Measurements from ENCODE around the gene CLOCK.

The CLOCK gene

DNA sequence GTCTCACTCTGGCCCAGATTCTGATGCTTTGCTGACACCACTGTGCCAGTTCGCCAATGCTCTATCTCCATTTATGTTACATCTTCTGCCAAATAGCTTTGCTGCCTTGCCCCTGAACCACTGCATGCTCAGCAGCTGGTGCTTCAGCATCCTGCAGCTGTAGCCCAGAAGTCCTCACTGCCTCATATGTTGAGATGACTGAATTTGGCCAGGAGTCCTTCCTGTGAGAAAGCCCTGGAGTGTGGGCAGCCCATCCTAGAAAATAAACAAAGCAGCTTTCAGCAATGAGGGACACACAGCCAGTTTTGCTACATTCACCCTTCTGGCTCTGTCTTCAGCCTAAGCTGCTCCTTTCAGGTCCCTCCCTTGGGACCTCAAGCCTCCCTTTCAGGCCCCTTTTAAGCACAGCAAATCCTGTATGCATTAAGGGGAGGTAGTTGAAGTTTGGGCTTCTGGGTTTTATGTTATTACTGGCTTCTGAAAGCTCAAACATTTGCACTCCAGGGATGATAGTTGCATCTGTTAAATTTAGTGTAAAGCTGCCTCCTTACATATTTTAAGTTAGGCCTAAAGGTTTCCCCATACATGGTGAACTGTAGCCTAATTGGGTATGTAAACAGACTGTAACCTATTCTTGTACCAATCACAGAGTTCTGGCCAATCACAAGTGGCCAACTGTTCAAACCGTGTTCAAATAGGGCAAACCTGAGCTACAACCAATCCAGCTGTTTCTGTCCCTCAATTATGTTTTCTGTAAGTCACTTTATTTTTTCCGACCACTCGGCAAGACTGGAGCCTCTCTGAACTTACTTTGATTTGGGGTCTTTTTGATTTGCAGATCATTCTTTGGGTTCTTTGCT, 153.0 kb downstream of the CLOCK start:
- Histone ChIP-seq H3K27me3 (ENCODE audit: control insufficient read depth, insufficient read depth, low read length) (no peaks in the 10 kb centered on the region), H3K4me1 (ENCODE audit: control insufficient read depth, insufficient read depth, low read length) (no peaks in the 10 kb centered on the region; the same call in 1 of the 2 replicates), H3K9me3 (ENCODE audit: control insufficient read depth, insufficient read depth, low read length) (no peaks in the 10 kb centered on the region), H3K27ac (ENCODE audit: low read length) (no peak overlapping the region), H3K4me3 (ENCODE audit: low read length) (no peak overlapping the region), H3K36me3 (ENCODE audit: control insufficient read depth, insufficient read depth, low read length) (no peaks in the 10 kb centered on the region; the same call in 1 of the 2 replicates)
- no peak for DNase-seq (ENCODE audit: low read depth, low spot score)
- no CpG with 5 or more reads among the region's 4 CpGs for WGBS (ENCODE audit: insufficient coverage, insufficient read length)

DNA sequence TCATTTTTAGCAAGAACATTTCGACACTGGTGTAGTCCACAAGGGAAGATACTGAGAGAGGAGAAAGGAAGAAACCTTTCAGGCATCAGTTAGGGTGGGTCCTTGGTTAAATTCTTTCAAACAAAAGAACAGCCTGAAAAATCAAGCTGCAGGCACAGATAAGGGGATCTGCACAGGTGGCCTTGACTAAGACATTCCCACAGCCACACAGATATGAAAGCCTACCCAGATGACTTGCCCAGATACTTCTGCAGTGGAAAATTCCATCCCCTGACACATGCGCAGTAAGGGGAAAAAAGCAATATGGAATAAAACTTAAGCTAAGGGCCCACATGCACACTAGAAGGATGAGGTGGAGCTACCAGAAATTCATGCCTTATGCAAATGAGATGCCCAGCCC, 159.9 kb downstream of the CLOCK start:
- Histone ChIP-seq H3K36me3 (ENCODE audit: control insufficient read depth, insufficient read depth, low read length) (no peaks in the 10 kb centered on the region), H3K4me1 (ENCODE audit: control insufficient read depth, insufficient read depth, low read length) (no peaks in the 10 kb centered on the region), H3K27ac (ENCODE audit: low read length) (no peak overlapping the region), H3K9me3 (ENCODE audit: control insufficient read depth, insufficient read depth, low read length) (no peaks in the 10 kb centered on the region), H3K4me3 (ENCODE audit: low read length) (no peak overlapping the region), H3K27me3 (ENCODE audit: control insufficient read depth, insufficient read depth, low read length) (no peaks in the 10 kb centered on the region)
- no CpG with 5 or more reads among the region's 2 CpGs for whole genome bisulfite sequencing (ENCODE audit: insufficient coverage, insufficient read length)
- no peak for DNase-seq (ENCODE audit: low read depth, low spot score)

DNA sequence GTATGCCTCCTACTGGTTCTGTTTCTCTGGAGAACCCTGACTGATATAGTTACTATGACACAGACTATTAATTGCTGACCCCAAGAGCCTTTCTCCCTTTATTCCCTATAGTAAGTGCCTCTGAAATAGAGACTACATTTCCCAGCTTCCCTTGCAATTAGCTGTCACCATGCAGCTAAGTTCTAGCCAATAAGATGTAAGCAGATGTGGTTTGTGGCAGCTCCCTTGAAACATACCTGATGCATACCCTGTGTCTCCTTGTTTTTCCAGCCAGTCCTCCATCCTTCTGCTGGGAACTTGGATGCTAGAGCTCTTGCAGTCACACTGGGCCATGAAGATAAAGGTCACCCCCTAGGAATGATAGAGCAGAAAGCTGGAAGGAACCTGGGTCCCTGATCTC, 160.6 kb downstream of the CLOCK start:
- H3K36me3 ChIP-seq (ENCODE audit: control insufficient read depth, insufficient read depth, low read length): no peaks in the 10 kb centered on the region
- no peak for DNase-seq (ENCODE audit: low read depth, low spot score)
- H3K9me3 ChIP-seq (ENCODE audit: control insufficient read depth, insufficient read depth, low read length): no peaks in the 10 kb centered on the region
- no peaks in the 10 kb centered on the region for H3K4me1 ChIP-seq (ENCODE audit: control insufficient read depth, insufficient read depth, low read length)
- H3K4me3 ChIP-seq (ENCODE audit: low read length): no peak overlapping the region
- no peaks in the 10 kb centered on the region for H3K27me3 ChIP-seq (ENCODE audit: control insufficient read depth, insufficient read depth, low read length)
- no peak overlapping the region for H3K27ac ChIP-seq (ENCODE audit: low read length)

DNA sequence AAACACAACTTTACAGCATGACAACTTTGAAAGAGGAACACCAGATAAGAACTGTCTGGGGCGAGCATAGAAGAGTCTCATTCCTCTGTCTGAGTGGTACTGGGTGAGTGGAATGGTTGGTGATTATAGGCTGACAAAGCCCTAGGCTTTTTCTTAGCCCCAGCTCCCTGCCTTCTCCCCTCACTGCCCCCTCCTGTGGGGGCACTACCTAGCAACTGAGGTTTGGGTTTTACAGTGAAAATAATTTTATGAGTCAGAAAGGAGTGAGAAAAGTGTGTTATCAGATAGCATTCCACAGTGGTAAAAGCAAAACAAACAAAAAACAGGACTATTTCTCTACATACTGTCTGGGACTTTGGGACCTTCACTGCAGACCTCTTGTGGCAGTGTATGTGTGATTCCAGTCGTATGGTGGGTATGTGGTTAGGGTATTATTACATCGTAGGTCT, 161.5 kb downstream of the CLOCK start:
- no CpG with 5 or more reads among the region's 3 CpGs for WGBS (ENCODE audit: insufficient coverage, insufficient read length)
- Histone ChIP-seq H3K9me3 (ENCODE audit: control insufficient read depth, insufficient read depth, low read length) (no peaks in the 10 kb centered on the region), H3K27ac (ENCODE audit: low read length) (no peak overlapping the region), H3K4me1 (ENCODE audit: control insufficient read depth, insufficient read depth, low read length) (no peaks in the 10 kb centered on the region), H3K36me3 (ENCODE audit: control insufficient read depth, insufficient read depth, low read length) (no peaks in the 10 kb centered on the region), H3K27me3 (ENCODE audit: control insufficient read depth, insufficient read depth, low read length) (no peaks in the 10 kb centered on the region), H3K4me3 (ENCODE audit: low read length) (no peak overlapping the region)
- DNase-seq (ENCODE audit: low read depth, low spot score): no peak

DNA sequence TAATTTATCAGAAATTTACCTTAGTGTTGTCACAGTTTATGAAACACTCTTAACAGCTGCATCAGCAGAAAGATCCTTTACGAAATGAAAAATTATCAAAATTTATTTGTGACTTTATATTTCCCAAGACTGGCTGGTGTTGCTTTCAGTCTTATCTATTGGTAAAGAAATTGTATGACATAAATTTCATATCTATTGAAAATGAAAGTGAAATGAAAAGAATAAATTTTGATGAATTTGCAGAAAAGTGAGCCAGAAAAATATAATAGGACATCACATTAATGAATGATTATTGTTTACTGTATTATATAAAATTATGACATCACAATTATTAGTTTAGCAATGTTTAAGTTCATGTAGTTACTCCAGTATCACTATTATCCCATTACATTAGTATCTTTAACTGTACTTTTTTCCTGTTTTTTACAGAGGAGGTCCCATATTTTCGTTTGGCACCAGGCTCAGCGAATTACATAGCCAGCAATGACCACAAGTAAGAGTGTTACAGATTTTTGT, 164.2 kb downstream of the CLOCK start:
- Histone ChIP-seq H3K9me3 (ENCODE audit: control insufficient read depth, insufficient read depth, low read length) (no peaks in the 10 kb centered on the region), H3K36me3 (ENCODE audit: control insufficient read depth, insufficient read depth, low read length) (no peaks in the 10 kb centered on the region), H3K27ac (ENCODE audit: low read length) (no peak overlapping the region), H3K4me3 (ENCODE audit: low read length) (no peak overlapping the region), H3K27me3 (ENCODE audit: control insufficient read depth, insufficient read depth, low read length) (no peaks in the 10 kb centered on the region), H3K4me1 (ENCODE audit: control insufficient read depth, insufficient read depth, low read length) (no peaks in the 10 kb centered on the region)
- WGBS (ENCODE audit: insufficient coverage, insufficient read length): no CpG with 5 or more reads among the region's 3 CpGs
- no peak for DNase-seq (ENCODE audit: low read depth, low spot score)

DNA sequence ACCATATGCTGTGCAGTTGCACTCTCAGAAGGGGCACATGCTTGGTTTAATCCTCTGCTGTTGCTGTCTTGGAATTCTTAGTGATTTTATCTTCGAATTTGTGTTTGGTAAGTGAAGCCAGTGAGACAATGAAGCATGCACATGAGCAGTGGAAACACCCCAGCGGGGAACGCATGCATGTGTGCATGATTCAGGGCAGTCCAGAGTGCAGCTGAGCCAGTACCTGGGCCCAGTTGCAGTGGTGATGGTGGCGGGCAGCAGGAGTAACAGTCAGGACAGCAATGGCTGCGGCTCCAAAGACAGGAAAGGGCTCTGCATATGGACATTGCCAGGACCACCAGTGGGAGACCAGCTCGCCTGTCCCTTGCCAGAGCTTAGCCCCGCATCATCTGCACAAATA, 165.2 kb downstream of the CLOCK start:
- Histone ChIP-seq H3K27ac (ENCODE audit: low read length) (no peak overlapping the region), H3K27me3 (ENCODE audit: control insufficient read depth, insufficient read depth, low read length) (no peaks in the 10 kb centered on the region), H3K4me1 (ENCODE audit: control insufficient read depth, insufficient read depth, low read length) (no peaks in the 10 kb centered on the region), H3K36me3 (ENCODE audit: control insufficient read depth, insufficient read depth, low read length) (no peaks in the 10 kb centered on the region), H3K4me3 (ENCODE audit: low read length) (no peak overlapping the region), H3K9me3 (ENCODE audit: control insufficient read depth, insufficient read depth, low read length) (no peaks in the 10 kb centered on the region)
- no peak for DNase-seq (ENCODE audit: low read depth, low spot score)
- no CpG with 5 or more reads among the region's 7 CpGs for WGBS (ENCODE audit: insufficient coverage, insufficient read length)

DNA sequence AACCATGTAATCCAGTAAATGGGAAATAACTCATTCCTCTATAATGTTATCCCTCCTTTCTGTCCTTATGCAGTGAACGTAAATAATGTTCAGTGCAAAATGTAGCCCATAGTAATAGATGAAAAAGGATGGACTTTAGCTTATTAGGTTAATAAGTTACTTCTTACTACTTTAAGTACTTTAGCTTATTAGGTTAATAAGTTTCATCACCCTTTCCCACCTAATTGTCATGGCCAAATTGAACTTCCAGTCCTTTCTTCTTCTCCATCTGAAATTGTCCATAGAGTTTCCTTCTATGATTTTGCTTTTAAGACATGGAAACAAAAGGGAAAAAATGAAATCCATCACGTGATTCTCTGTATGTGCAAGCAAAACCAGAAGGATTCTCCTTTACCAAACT, 166.1 kb downstream of the CLOCK start:
- H3K4me1 ChIP-seq (ENCODE audit: control insufficient read depth, insufficient read depth, low read length): no peaks in the 10 kb centered on the region
- H3K36me3 ChIP-seq (ENCODE audit: control insufficient read depth, insufficient read depth, low read length): no peaks in the 10 kb centered on the region
- H3K9me3 ChIP-seq (ENCODE audit: control insufficient read depth, insufficient read depth, low read length): no peaks in the 10 kb centered on the region
- no peak overlapping the region for H3K27ac ChIP-seq (ENCODE audit: low read length)
- H3K4me3 ChIP-seq (ENCODE audit: low read length): no peak overlapping the region
- no peak for DNase-seq (ENCODE audit: low read depth, low spot score)
- no CpG with 5 or more reads among the region's 2 CpGs for WGBS (ENCODE audit: insufficient coverage, insufficient read length)
- no peaks in the 10 kb centered on the region for H3K27me3 ChIP-seq (ENCODE audit: control insufficient read depth, insufficient read depth, low read length)

DNA sequence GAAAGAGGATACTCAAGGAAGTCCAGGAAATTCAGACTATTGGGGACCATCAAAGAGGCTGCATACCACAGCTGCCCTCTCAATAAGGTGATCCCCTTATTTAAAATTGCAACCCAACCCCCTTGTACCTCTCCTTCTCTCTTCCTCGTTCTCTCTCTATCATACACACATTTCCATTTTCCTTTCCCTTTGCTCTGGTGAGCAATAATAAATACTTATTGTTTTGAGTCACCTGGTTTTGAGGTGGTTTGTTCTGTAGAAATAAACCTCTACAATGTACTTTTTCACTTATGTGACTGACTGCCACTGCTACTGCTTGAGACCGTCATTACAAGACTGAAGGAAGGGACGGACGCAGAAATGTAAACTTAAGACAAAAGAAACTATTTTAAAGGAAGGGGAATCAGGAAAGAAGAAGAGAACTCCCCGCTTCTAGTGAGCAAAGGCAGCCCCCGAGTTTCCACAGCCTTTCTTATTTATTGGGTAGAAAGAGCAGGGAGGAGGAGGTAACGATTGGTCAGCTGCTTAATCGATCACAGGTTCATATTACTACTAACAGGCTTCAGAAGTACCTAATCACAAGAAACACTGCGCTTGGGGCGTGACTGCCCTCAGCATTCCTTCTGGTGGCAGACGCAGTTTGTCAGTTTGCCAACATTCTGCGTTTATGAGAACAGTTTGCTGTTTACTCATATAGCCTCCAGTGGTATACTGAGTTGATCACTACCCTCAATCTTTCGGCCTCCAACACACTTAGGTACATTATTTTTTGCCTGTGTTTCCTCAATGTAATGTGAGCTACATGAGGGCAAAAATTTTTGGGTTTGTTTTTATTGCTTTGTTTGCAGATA, 167.9 kb downstream of the CLOCK start:
- no peaks in the 10 kb centered on the region for H3K4me1 ChIP-seq (ENCODE audit: control insufficient read depth, insufficient read depth, low read length)
- H3K36me3 ChIP-seq (ENCODE audit: control insufficient read depth, insufficient read depth, low read length): no peaks in the 10 kb centered on the region
- no peaks in the 10 kb centered on the region for H3K27me3 ChIP-seq (ENCODE audit: control insufficient read depth, insufficient read depth, low read length)
- no peak for DNase-seq (ENCODE audit: low read depth, low spot score)
- no peak overlapping the region for H3K27ac ChIP-seq (ENCODE audit: low read length)
- no peaks in the 10 kb centered on the region for H3K9me3 ChIP-seq (ENCODE audit: control insufficient read depth, insufficient read depth, low read length)
- 100% methylated on average over 1 of the region's 13 CpGs for WGBS (ENCODE audit: insufficient coverage, insufficient read length)
- no peak overlapping the region for H3K4me3 ChIP-seq (ENCODE audit: low read length)
